Measurements from ENCODE around the gene KCNA10.

DNA sequence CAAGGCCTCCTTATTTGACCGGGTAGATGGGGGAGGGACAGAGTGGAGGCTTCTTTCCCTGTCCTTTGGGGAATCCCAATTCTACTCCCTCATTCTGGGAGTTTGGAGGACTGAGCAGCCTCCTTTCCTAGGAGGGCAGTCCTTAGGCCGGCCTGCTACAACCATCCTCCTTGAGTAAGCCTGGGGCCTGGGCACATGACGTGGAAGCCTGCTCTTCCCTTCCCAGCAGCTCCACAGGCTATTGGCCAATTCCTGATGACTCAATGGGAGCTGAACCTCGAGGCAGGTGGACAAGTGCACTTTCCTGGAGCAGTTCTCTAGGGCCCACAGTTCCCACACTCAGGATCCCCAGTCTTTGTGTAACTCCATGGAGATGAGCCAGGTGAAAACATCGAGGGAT lies 3.1 kb downstream of the KCNA10 start:
- no peak for TF ChIP-seq L3MBTL2 (conservative IDR thresholded peaks at IDR 0.05)
- TF ChIP-seq TARDBP (IDR thresholded peaks at IDR 0.05): no peak
- no peak for TF ChIP-seq BHLHE40 (IDR thresholded peaks at IDR 0.05; ENCODE audit: borderline replicate concordance)
- TF ChIP-seq SUZ12 (IDR thresholded peaks at IDR 0.05): no peak
